Prostate gland (tissue), 2 donors: Measurements from ENCODE around the gene CDC42BPA. TPM values are rescaled to one million over a fixed set of nuclear protein-coding genes. Genes with fewer than 3 reads are reported as not detected.

Experiments
- DNase-seq: peaks from one replicate; pipeline ENCODE4 v3.0.0-alpha.2; 2019; ENCODE audit warnings: low spot score
- H3K27ac ChIP-seq, 2 donors: fragments of 200-600 bp; sonication (generic); 2 replicates each; pipeline ENCODE4 v1.5.1; 2017 to 2019
- H3K27me3 ChIP-seq: fragments of 200-600 bp; sonication (generic); replicated peaks from 2 replicates; pipeline ENCODE4 v1.5.1; 2019; ENCODE audit not compliant: insufficient read depth
- H3K36me3 ChIP-seq, 2 donors: fragments of 200-600 bp; sonication (generic); 1 replicate in 1 of 2; 2 replicates in 1 of 2; pipeline versions ENCODE4 v1.5.1 to v1.8.1; 2017 to 2019
- H3K4me1 ChIP-seq: fragments of 200-600 bp; sonication (generic); replicated peaks from 2 replicates; pipeline ENCODE4 v1.5.1; 2019
- H3K4me3 ChIP-seq, 2 donors: fragments of 200-600 bp; sonication (generic); 2 replicates each; pipeline ENCODE4 v1.5.1; 2017 to 2019
- H3K9me3 ChIP-seq: fragments of 200-600 bp; sonication (generic); 2 replicates; pipeline ENCODE4 v1.5.1; 2017
- CTCF ChIP-seq, 4 experiments: fragments of 200-600 bp in 2 of 4; fragments of 450-650 bp in 2 of 4; sonication (generic) in 2 of 4; IDR thresholded peaks; 1 replicate in 3 of 4; 2 replicates in 1 of 4; pipeline ENCODE4 v1.5.1; 2016 to 2019; ENCODE audit warnings: antibody characterized with exemption in 4 of 4, mild to moderate bottlenecking in 2 of 4, moderate library complexity in 2 of 4
- POLR2A ChIP-seq: fragments of 450-650 bp; IDR thresholded peaks from one replicate; pipeline ENCODE4 v1.6.1; 2016; ENCODE audit warnings: antibody characterized with exemption, mild to moderate bottlenecking
- POLR2AphosphoS5 ChIP-seq: sonication (generic); formaldehyde crosslinking; IDR thresholded peaks from one replicate; pipeline ENCODE4 v1.6.1; 2017; ENCODE audit warnings: antibody characterized with exemption
- WGBS: methylation state at CpG from one replicate; pipeline ENCODE4 v1.1.5; 2018; 5-methylcytosine and 5-hydroxymethylcytosine counted together
- intact Hi-C: fragments of 100-400 bp; cut with DNase I; formaldehyde crosslinking; loops from one replicate; pipeline ENCODE4 v1.14.2; 2022
- total RNA-seq, 2 donors: library from RNA; depleted of rRNA; stranded (reverse); fragments of >200 nt; gene quantifications; one replicate each; pipeline ENCODE4 v1.1.0, GENCODE V29; 2016

Gene CDC42BPA
- total RNA-seq, 2 donors from 2014 or later: 31.3 to 76.9 TPM

GRCh38 chr1:226982451-226983177, 335.7 kb downstream of the CDC42BPA start:
- intact Hi-C loops: no loop called here
- Histone ChIP-seq H3K36me3 (peaks cover 0 to 7% of the 10 kb centered on the region in 2 donors), H3K9me3 (no peaks in the 10 kb centered on the region), H3K4me1 (peaks cover 4% of the 10 kb centered on the region), H3K27ac (no peak overlapping the region), H3K4me3 (no peak overlapping the region), H3K27me3 (no peaks in the 10 kb centered on the region)
- 92% methylated on average over 31 of the region's 31 CpGs for WGBS
- TF ChIP-seq POLR2A (no peak), CTCF (IDR thresholded peaks at IDR 0.05) (no peak), POLR2AphosphoS5 (no peak)
- no peak for DNase-seq

GRCh38 chr1:226981838-226982237, 336.5 kb downstream of the CDC42BPA start:
- Histone ChIP-seq H3K27me3 (no peaks in the 10 kb centered on the region), H3K4me3 (no peak overlapping the region), H3K9me3 (no peaks in the 10 kb centered on the region), H3K36me3 (peaks cover 0 to 7% of the 10 kb centered on the region in 2 donors), H3K4me1 (no peaks in the 10 kb centered on the region), H3K27ac (no peak overlapping the region)
- TF ChIP-seq POLR2AphosphoS5 (no peak), POLR2A (no peak)
- no peak for DNase-seq
- 93% methylated on average over 18 of the region's 18 CpGs for WGBS
- intact Hi-C loops: no loop called here

GRCh38 chr1:226981386-226981817, 336.9 kb downstream of the CDC42BPA start:
- Histone ChIP-seq H3K9me3 (no peaks in the 10 kb centered on the region), H3K4me1 (no peaks in the 10 kb centered on the region), H3K27ac (no peak overlapping the region), H3K27me3 (no peaks in the 10 kb centered on the region), H3K36me3 (peaks cover 0 to 7% of the 10 kb centered on the region in 2 donors), H3K4me3 (no peak overlapping the region)
- WGBS: 98% methylated on average over 7 of the region's 12 CpGs
- TF ChIP-seq CTCF (IDR thresholded peaks at IDR 0.05): no peak
- no peak for TF ChIP-seq POLR2AphosphoS5
- no peak for TF ChIP-seq POLR2A
- intact Hi-C loops: no loop called here
- DNase-seq: no peak

- TF ChIP-seq POLR2A (no peak), CTCF (IDR thresholded peaks at IDR 0.05) (no peak), POLR2AphosphoS5 (no peak)
- no peak overlapping the region for H3K27ac ChIP-seq
- no peaks in the 10 kb centered on the region for H3K4me1 ChIP-seq
- WGBS: 92% methylated on average over 19 of the region's 26 CpGs
- DNase-seq: no peak
- H3K4me3 ChIP-seq: no peak overlapping the region
- H3K36me3 ChIP-seq: peaks cover 0 to 7% of the 10 kb centered on the region in 2 donors
- intact Hi-C loops: no loop called here
- no peaks in the 10 kb centered on the region for H3K9me3 ChIP-seq
- H3K27me3 ChIP-seq: no peaks in the 10 kb centered on the region
Measured at GRCh38 chr1:226980565-226981385, 337.5 kb downstream of the CDC42BPA start.

GRCh38 chr1:226980122-226980560, 338.2 kb downstream of the CDC42BPA start:
- Histone ChIP-seq H3K27ac (no peak overlapping the region), H3K27me3 (no peaks in the 10 kb centered on the region), H3K9me3 (no peaks in the 10 kb centered on the region), H3K4me3 (no peak overlapping the region), H3K36me3 (peaks cover 0 to 7% of the 10 kb centered on the region in 2 donors), H3K4me1 (no peaks in the 10 kb centered on the region)
- TF ChIP-seq POLR2AphosphoS5: no peak
- no peak for TF ChIP-seq CTCF (IDR thresholded peaks at IDR 0.05)
- no peak for TF ChIP-seq POLR2A
- intact Hi-C loops: no loop called here
- 94% methylated on average over 4 of the region's 4 CpGs for WGBS
- no peak for DNase-seq
